NT2/D1 (cell line): ENCODE measurements around the gene EVI5L.
A peak's percentile ranks its signal among the peaks of the same experiment; 100 is the strongest.

Experiments
- DNase-seq: peaks from one replicate; pipeline ENCODE4 v3.0.0-alpha.2; 2011; ENCODE audit warnings: low read depth, low spot score
- H3K27me3 ChIP-seq: 2 replicates; pipeline ENCODE4 v1.6.0; 2011; ENCODE audit warnings: mild to moderate bottlenecking; ENCODE audit not compliant: insufficient read length, insufficient read depth
- H3K36me3 ChIP-seq: 2 replicates; pipeline ENCODE4 v1.6.1; 2011; ENCODE audit warnings: mild to moderate bottlenecking, low read length, mixed read lengths; ENCODE audit not compliant: insufficient read depth, insufficient read length
- H3K4me1 ChIP-seq: 2 replicates; pipeline ENCODE4 v1.5.1; 2011; ENCODE audit not compliant: insufficient read depth, insufficient read length
- H3K4me3 ChIP-seq: 2 replicates; pipeline ENCODE4 v1.5.1; 2011; ENCODE audit warnings: low read depth; ENCODE audit not compliant: insufficient read length
- H3K9ac ChIP-seq: 2 replicates; pipeline ENCODE4 v1.6.0; 2011; ENCODE audit warnings: low read depth; ENCODE audit not compliant: insufficient read length
- H3K9me3 ChIP-seq: 2 replicates; pipeline ENCODE4 v1.5.1; 2011; ENCODE audit warnings: mild to moderate bottlenecking, low read length; ENCODE audit not compliant: insufficient read depth
- SUZ12 ChIP-seq: IDR thresholded peaks from 2 replicates; pipeline ENCODE4 v1.6.1; 2011; ENCODE audit not compliant: insufficient read length, insufficient read depth; ENCODE audit errors: extremely low read depth
- YY1 ChIP-seq: IDR thresholded peaks from 2 replicates; pipeline ENCODE4 v1.6.1; 2011; ENCODE audit not compliant: insufficient read length, insufficient read depth
- ZNF274 ChIP-seq: IDR thresholded peaks from 2 replicates; pipeline ENCODE4 v1.6.1; 2011; ENCODE audit warnings: mild to moderate bottlenecking, low read depth, low read length

EVI5L gene

DNA sequence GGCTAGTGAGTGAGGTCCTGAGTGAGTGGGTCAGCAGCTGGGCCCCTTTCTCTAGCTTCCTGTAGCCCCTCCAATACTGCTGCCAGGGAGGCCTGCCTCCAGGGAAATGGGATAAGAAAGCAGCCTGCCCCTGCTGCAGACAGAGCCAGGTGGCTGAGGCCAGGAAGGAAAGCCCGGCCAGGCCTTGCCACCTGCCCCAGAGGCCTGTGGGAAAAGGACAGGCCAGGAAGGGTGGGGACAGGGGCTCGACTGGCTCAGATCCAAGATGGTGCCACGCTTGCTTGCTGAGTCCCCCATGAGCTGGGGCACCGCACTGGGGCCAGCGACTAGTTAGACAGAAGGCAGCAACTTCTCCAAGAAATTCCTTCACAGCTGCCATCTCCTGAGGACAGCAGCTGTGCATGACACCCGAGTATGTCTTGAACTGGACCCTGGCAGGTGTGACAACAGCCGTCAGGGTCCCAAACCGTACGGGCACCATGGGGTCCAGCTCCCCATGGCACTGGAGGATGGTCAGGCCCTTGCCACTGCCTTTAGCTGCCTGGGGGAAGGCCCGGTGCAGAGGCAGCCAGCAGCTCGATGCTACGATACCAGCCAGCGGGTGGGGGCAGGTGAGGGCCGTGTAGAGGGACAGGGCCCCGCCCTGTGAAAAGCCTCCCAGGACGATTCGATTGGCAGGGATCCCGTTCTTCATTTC is 49.2 kb downstream of the EVI5L start:
- no peak overlapping the region for H3K9ac ChIP-seq
- peaks cover 21% of the 10 kb centered on the region for H3K27me3 ChIP-seq
- no peaks in the 10 kb centered on the region for H3K9me3 ChIP-seq
- TF ChIP-seq YY1, result no peak
- H3K4me1 ChIP-seq, result peaks cover 9% of the 10 kb centered on the region
- no peak for DNase-seq
- H3K36me3 ChIP-seq, result no peaks in the 10 kb centered on the region
- no peak overlapping the region for H3K4me3 ChIP-seq

DNA sequence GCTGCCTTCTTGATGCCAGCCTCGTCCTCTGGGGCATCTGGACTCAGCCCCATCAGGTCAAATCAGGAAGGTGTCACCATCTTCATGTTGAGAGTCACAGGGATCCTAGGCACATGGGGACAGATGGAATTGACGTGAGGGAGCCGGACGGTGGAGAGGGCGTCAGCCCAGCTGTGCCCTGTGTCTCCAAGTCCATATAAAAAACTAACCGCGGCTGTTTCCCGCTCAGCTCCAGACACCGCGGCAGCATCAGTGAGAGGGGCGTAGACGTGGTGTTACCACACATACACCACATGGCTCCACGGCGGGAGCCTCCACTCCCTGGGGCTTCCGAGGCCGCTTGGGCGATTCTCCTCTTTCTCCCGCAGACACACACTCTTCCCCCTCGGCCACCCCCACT is 49.8 kb downstream of the EVI5L start:
- Histone ChIP-seq H3K9me3 (no peaks in the 10 kb centered on the region), H3K4me1 (peaks cover 7% of the 10 kb centered on the region), H3K36me3 (no peaks in the 10 kb centered on the region), H3K27me3 (peaks cover 15% of the 10 kb centered on the region), H3K9ac (no peak overlapping the region), H3K4me3 (no peak overlapping the region)
- TF ChIP-seq SUZ12 (no peak), ZNF274 (no peak), YY1 (no peak)
- DNase-seq, result no peak

GRCh38 chr19:7881910-7882309 is 51.9 kb downstream of the EVI5L start:
- Histone ChIP-seq H3K27me3 (no peaks in the 10 kb centered on the region), H3K9me3 (no peaks in the 10 kb centered on the region), H3K4me1 (peaks cover 3% of the 10 kb centered on the region), H3K36me3 (no peaks in the 10 kb centered on the region), H3K4me3 (no peak overlapping the region), H3K9ac (no peak overlapping the region)
- no peak for DNase-seq
- TF ChIP-seq ZNF274 (no peak), YY1 (no peak), SUZ12 (no peak)

DNA sequence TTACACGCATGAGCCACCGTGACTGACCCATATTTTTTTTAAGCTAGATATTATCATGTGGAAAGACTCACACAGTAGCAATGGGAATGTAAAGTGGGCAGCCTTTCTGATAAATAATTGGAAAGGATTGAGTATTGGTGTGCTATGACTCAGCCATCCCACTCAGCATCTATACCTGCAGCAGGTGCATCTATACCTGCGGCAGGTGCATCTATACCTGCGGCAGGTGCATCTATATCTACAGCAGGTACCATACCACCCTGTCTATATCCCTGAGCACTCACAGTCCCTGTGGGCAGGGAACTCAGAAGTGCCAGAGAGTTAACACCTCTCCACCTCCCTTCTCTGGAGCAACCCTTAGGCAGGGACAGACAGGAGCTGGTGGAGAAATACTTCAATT is 53.1 kb downstream of the EVI5L start:
- Histone ChIP-seq H3K4me1 (peaks cover 3% of the 10 kb centered on the region), H3K9ac (no peak overlapping the region), H3K4me3 (no peak overlapping the region), H3K27me3 (no peaks in the 10 kb centered on the region), H3K9me3 (no peaks in the 10 kb centered on the region), H3K36me3 (no peaks in the 10 kb centered on the region)
- no peak for DNase-seq
- TF ChIP-seq YY1, result no peak
- TF ChIP-seq SUZ12, result no peak
- no peak for TF ChIP-seq ZNF274

DNA sequence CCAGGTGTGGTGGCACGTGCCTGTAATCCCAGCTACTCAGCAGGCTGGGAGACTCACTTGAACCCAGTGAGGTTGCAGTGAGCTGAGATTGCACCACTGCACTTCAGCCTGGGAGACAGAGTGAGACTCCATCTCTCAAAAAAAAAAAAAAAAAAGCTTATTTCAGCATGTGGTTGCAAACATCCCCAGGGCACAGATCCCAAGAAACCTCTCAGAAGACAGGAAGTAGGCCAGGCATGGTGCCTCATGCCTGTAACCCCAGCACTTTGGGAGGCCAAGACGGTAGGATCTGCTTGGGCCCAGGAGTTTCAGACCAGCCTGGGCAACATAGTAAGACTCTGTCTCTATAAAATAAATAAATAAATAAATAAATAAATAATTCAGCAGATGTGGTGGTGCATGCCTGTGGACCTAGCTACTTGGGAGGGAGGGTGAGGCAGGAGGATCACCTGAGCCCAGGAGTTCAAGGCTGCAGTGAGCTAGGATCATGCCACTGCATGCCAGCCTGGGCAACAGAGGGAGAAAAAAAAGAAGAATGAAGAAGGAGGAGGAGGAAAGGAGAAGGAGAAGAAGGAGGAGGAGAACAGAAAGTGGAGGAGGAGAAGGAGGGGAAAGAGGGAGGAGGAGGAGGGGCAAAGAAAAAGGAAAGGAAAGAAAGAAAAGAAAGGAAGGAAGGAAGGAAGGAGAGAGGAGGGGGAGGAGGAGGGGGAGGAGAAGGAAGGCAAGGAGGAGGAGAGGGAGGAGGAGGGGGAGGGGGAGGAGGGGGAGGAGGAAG is 54.0 kb downstream of the EVI5L start:
- TF ChIP-seq SUZ12 (no peak), ZNF274 (no peak), YY1 (no peak)
- Histone ChIP-seq H3K27me3 (no peaks in the 10 kb centered on the region), H3K4me3 (no peak overlapping the region), H3K9me3 (no peaks in the 10 kb centered on the region), H3K4me1 (peaks cover 3% of the 10 kb centered on the region), H3K36me3 (no peaks in the 10 kb centered on the region), H3K9ac (no peak overlapping the region)
- no peak for DNase-seq

DNA sequence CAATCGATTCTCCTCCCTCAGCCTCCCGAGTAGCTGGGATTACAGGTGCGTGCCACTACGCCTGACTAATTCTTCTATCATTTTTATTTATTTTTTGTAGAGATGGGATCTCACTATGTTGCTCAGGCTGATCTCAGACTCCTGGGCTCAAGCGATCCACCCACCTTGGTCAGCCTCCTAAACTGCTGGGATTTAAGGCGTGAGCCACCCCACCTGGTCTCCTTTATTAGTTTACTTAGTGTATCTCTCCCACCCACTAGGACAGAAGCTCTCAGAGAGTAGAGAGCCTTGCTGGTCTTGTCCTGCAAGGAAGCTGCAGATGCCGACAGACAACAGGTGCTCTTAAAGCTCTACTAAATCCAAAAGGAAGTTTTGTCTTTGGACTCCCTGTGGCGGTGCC is 55.8 kb downstream of the EVI5L start:
- no peak overlapping the region for H3K9ac ChIP-seq
- H3K27me3 ChIP-seq, result no peaks in the 10 kb centered on the region
- H3K36me3 ChIP-seq, result no peaks in the 10 kb centered on the region
- TF ChIP-seq YY1 (no peak), ZNF274 (no peak), SUZ12 (no peak)
- DNase-seq, result no peak
- H3K4me3 ChIP-seq, result no peak overlapping the region
- H3K9me3 ChIP-seq, result no peaks in the 10 kb centered on the region
- no peaks in the 10 kb centered on the region for H3K4me1 ChIP-seq

GRCh38 chr19:7887408-7888144 is 57.6 kb downstream of the EVI5L start:
- Histone ChIP-seq H3K9me3 (no peaks in the 10 kb centered on the region), H3K36me3 (no peaks in the 10 kb centered on the region), H3K4me3 (peak overlapping the region; percentile 27), H3K27me3 (no peaks in the 10 kb centered on the region), H3K9ac (peak overlapping the region; percentile 57), H3K4me1 (peaks cover 2% of the 10 kb centered on the region)
- no peak for DNase-seq
- no peak for TF ChIP-seq SUZ12
- no peak for TF ChIP-seq YY1
- no peak for TF ChIP-seq ZNF274
